Osteoblast (primary cell): ENCODE measurements around the gene KANSL1. TPM values are rescaled to one million over a fixed set of nuclear protein-coding genes. Genes with fewer than 3 reads are reported as not detected.
A peak's percentile ranks its signal among the peaks of the same experiment; 100 is the strongest.

ENCODE experiments used
- DNase-seq: peaks from one replicate; pipeline ENCODE4 v3.0.0; 2011; ENCODE audit warnings: low spot score, mixed read lengths; ENCODE audit not compliant: insufficient read length; ENCODE audit errors: missing footprints
- H2AFZ ChIP-seq: 2 replicates; pipeline ENCODE4 v1.6.0; 2011; ENCODE audit warnings: mild to moderate bottlenecking, low read length
- H3K27ac ChIP-seq: 2 replicates; pipeline ENCODE4 v1.5.1; 2011; ENCODE audit warnings: mild to moderate bottlenecking, low read depth, low read length, moderate library complexity
- H3K27me3 ChIP-seq: 2 replicates; pipeline ENCODE4 v1.6.0; 2012; ENCODE audit warnings: mild to moderate bottlenecking, control low read depth, inconsistent platforms, low read length, moderate library complexity; ENCODE audit not compliant: insufficient read depth
- H3K36me3 ChIP-seq: 2 replicates; pipeline ENCODE4 v1.5.1; 2011; ENCODE audit warnings: mild to moderate bottlenecking, low read length, control low read depth, moderate library complexity; ENCODE audit not compliant: insufficient read depth
- H3K4me1 ChIP-seq: 2 replicates; pipeline ENCODE4 v1.5.1; 2011; ENCODE audit warnings: mild to moderate bottlenecking, low read length, control low read depth, moderate library complexity; ENCODE audit not compliant: insufficient read depth
- H3K4me2 ChIP-seq: 2 replicates; pipeline ENCODE4 v1.6.0; 2011; ENCODE audit warnings: mild to moderate bottlenecking, low read length; ENCODE audit not compliant: insufficient read depth
- H3K4me3 ChIP-seq: fragments of 200-600 bp; sonication (generic); 3 replicates; pipeline ENCODE4 v1.5.1; 2012; ENCODE audit warnings: mild to moderate bottlenecking, low read length, inconsistent platforms; ENCODE audit not compliant: insufficient read depth
- H3K79me2 ChIP-seq: 2 replicates; pipeline ENCODE4 v1.6.0; 2012; ENCODE audit warnings: mild to moderate bottlenecking, low read length, control low read depth, inconsistent platforms; ENCODE audit not compliant: insufficient read depth
- H3K9me3 ChIP-seq: 2 replicates; pipeline ENCODE4 v1.5.1; 2011; ENCODE audit warnings: low read depth, low read length, control low read depth
- H4K20me1 ChIP-seq: 2 replicates; pipeline ENCODE4 v1.6.0; 2012; ENCODE audit warnings: mild to moderate bottlenecking, low read length, control low read depth; ENCODE audit not compliant: insufficient read depth
- total RNA-seq: library from RNA; depleted of rRNA; stranded (reverse); fragments of >200 nt; gene quantifications from 2 replicates; pipeline ENCODE4 v1.2.3, GENCODE V29; 2012
- TF ChIP-seq, protein P1 (sequence below): IDR thresholded peaks from 2 replicates; pipeline ENCODE4 v1.5.1; 2011; ENCODE audit warnings: mild to moderate bottlenecking, low read depth, low read length, moderate library complexity; ENCODE audit errors: extremely low read depth

The KANSL1 gene
- total RNA-seq, 1 donor, result 151 TPM

DNA sequence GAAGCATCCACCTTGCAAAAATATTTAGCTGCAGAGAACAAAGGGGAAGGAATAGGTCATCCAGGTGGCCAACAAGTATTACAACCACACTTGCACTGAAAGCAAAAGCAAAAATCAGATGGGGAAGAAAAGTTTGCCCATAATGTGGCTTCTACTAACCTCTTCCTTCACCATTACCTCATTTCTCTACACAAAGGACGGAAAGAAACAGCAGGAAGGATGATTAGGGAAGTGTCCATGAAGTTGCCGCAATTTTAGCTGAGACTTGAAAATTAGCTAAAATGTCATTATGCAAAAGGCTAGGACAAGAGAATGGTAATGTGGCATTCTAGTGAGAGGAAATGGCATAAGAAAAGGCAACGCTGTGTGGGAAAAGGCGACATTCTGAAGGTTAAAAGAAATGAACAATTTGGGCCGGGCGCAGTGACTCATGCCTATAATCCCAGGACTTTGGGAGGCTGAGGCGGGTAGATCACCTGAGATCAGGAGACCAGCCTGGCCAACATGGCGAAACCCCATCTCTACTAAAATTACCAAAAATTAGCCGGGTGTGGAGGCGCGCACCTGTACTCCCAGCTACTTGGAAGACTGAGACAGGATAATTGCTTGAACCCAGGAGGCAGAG lies 13.7 kb downstream of the KANSL1 start:
- Histone ChIP-seq H3K9me3 (no peaks in the 10 kb centered on the region), H2AFZ (no peak overlapping the region), H3K79me2 (peaks cover 100% of the 10 kb centered on the region), H3K4me2 (peak overlapping the region; percentile 31), H3K4me1 (peaks cover 24% of the 10 kb centered on the region), H3K27ac (peak overlapping the region; percentile 6), H3K27me3 (no peaks in the 10 kb centered on the region), H3K36me3 (no peaks in the 10 kb centered on the region), H4K20me1 (peaks cover 96% of the 10 kb centered on the region), H3K4me3 (no peak overlapping the region)
- TF ChIP-seq, protein P1, sequence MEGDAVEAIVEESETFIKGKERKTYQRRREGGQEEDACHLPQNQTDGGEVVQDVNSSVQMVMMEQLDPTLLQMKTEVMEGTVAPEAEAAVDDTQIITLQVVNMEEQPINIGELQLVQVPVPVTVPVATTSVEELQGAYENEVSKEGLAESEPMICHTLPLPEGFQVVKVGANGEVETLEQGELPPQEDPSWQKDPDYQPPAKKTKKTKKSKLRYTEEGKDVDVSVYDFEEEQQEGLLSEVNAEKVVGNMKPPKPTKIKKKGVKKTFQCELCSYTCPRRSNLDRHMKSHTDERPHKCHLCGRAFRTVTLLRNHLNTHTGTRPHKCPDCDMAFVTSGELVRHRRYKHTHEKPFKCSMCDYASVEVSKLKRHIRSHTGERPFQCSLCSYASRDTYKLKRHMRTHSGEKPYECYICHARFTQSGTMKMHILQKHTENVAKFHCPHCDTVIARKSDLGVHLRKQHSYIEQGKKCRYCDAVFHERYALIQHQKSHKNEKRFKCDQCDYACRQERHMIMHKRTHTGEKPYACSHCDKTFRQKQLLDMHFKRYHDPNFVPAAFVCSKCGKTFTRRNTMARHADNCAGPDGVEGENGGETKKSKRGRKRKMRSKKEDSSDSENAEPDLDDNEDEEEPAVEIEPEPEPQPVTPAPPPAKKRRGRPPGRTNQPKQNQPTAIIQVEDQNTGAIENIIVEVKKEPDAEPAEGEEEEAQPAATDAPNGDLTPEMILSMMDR, result no peak
- DNase-seq, result no peak

DNA sequence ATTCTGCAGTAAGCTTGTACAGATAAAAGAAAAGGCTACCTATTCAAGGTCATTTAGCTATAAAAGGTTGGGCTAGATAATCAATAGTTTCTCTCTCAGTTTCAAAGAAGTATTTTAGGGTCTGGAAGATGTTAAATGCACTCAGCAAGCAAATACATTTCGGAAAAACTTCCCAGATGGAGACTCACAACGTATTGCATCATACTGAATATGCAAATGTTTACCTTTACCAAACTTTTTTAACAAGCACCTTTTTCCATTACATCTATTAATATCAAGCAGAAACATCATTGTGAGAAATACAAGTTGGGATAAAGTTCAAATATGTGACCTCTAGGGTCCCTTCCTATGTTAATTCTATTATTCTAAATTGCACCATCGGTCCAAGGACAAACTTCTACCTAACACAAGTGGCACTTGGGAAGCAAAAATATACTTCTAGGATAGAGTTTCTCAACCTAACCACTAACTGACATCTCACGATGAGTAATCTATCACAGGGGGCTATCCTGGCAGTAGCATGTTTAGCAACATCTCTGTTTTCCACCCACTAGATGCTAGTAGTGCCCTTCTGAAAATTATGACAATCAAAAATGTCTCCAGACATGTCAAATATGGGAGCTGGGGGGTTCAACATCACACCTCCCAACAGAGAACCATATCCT lies 14.5 kb downstream of the KANSL1 start:
- Histone ChIP-seq H3K27ac (peak overlapping the region; percentile 6), H2AFZ (no peak overlapping the region), H3K79me2 (peaks cover 100% of the 10 kb centered on the region), H3K4me2 (peak overlapping the region; percentile 31), H3K4me1 (peaks cover 24% of the 10 kb centered on the region), H3K9me3 (no peaks in the 10 kb centered on the region), H3K4me3 (no peak overlapping the region), H3K27me3 (no peaks in the 10 kb centered on the region), H3K36me3 (no peaks in the 10 kb centered on the region), H4K20me1 (peaks cover 93% of the 10 kb centered on the region)
- TF ChIP-seq, protein P1, result no peak
- peak; percentile 78 for DNase-seq

DNA sequence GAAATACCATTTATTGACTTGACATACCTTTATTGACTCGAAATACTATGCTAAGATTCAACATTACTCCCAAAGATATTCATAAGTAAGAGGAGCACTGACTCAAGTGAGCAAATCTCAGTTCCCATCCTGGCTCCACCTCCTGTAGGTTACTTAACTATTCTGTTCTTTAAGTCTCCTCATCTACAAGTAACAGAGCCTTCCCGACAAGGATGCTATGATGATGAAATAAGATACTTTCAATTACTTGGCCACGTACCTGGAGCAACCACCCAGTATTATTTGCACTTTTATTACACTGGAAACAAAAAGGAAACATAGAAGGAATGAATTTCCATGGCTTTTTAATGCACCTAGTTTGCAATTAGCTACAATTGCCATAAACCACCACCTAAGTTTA lies 16.3 kb downstream of the KANSL1 start:
- H3K36me3 ChIP-seq, result peaks cover under 1% of the 10 kb centered on the region
- H3K4me2 ChIP-seq, result no peak overlapping the region
- no peak for DNase-seq
- no peak overlapping the region for H2AFZ ChIP-seq
- H4K20me1 ChIP-seq, result peaks cover 93% of the 10 kb centered on the region
- TF ChIP-seq, protein P1, result no peak
- no peak overlapping the region for H3K27ac ChIP-seq
- H3K27me3 ChIP-seq, result no peaks in the 10 kb centered on the region
- H3K9me3 ChIP-seq, result no peaks in the 10 kb centered on the region
- H3K4me1 ChIP-seq, result peaks cover 24% of the 10 kb centered on the region
- peaks cover 100% of the 10 kb centered on the region for H3K79me2 ChIP-seq
- H3K4me3 ChIP-seq, result no peak overlapping the region

DNA sequence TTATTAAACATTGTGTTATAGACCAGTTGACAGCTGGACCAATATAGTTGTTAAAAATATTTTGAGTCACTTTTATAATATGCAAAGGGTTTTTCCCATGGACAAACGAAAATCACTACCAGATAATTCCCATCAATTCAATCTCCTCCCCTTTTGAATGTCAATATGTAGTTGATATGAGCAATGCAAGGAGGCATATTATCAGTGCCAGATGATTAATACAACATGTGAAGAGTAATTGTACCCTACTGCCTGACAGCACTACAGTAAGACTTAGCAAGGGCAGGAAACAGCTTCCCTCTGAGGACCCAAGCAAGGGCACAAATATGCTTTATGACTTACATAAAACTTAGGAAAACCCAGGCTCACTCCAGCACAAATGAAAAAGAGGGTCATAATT lies 17.3 kb downstream of the KANSL1 start:
- Histone ChIP-seq H3K27me3 (no peaks in the 10 kb centered on the region), H3K9me3 (no peaks in the 10 kb centered on the region), H3K4me3 (no peak overlapping the region), H3K4me2 (no peak overlapping the region), H4K20me1 (peaks cover 95% of the 10 kb centered on the region), H3K4me1 (peaks cover 24% of the 10 kb centered on the region), H2AFZ (no peak overlapping the region), H3K79me2 (peaks cover 100% of the 10 kb centered on the region), H3K27ac (peak overlapping the region; percentile 33), H3K36me3 (peaks cover 11% of the 10 kb centered on the region)
- no peak for DNase-seq
- TF ChIP-seq, protein P1, result no peak
